A673 (cell line): Measurements from ENCODE around the gene PPP1CC.

Experiments used
- EZH2 ChIP-seq: fragments of 200-600 bp; sonication (generic); IDR thresholded peaks from 2 replicates; pipeline ENCODE4 v1.6.1; 2017; ENCODE audit warnings: borderline replicate concordance, low read depth, mild to moderate bottlenecking, mixed read lengths, antibody characterized with exemption, low read length; ENCODE audit not compliant: poor library complexity, severe bottlenecking
- TF ChIP-seq, protein P1 (sequence below): fragments of 300-800, 200-600 bp; sonication (generic); conservative IDR thresholded peaks from 2 replicates; pipeline ENCODE4 v1.5.1; 2017; ENCODE audit warnings: low read depth, mild to moderate bottlenecking, antibody characterized with exemption, low read length, moderate library complexity, mixed read lengths

DNA sequence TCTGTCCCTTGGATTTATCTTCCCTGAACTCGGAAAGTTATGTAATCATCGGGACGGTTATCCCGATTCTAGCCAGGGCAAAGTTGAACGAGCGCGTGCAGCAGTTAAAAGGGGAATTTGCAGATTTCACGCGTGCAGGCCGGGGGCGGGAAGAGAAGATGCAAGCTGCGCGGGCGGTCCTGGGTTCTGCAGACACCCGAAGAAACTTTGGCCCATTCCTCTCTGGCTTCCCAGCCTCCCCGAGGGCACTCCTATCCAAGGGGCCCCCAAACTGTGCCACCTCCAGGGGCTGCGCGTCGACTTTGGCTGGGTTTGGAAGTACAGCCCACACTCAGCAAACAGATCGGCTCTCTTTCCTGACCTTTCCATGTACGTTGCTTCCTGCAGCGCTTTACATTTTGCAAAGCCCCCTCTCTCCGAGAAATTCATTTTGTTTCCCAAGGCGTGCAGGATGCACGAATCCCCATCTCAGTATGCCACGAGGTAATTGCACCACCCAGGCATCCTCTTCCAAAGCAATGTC lies 941 bp upstream of the PPP1CC start:
- TF ChIP-seq, protein P1, sequence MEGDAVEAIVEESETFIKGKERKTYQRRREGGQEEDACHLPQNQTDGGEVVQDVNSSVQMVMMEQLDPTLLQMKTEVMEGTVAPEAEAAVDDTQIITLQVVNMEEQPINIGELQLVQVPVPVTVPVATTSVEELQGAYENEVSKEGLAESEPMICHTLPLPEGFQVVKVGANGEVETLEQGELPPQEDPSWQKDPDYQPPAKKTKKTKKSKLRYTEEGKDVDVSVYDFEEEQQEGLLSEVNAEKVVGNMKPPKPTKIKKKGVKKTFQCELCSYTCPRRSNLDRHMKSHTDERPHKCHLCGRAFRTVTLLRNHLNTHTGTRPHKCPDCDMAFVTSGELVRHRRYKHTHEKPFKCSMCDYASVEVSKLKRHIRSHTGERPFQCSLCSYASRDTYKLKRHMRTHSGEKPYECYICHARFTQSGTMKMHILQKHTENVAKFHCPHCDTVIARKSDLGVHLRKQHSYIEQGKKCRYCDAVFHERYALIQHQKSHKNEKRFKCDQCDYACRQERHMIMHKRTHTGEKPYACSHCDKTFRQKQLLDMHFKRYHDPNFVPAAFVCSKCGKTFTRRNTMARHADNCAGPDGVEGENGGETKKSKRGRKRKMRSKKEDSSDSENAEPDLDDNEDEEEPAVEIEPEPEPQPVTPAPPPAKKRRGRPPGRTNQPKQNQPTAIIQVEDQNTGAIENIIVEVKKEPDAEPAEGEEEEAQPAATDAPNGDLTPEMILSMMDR, result no peak
- no peak for TF ChIP-seq EZH2
